ENCODE data around the gene DPYD.

Gene DPYD

GRCh38 chr1:97907886-97908285 lies 12.9 kb downstream of the DPYD start:
- TF ChIP-seq, protein P1, sequence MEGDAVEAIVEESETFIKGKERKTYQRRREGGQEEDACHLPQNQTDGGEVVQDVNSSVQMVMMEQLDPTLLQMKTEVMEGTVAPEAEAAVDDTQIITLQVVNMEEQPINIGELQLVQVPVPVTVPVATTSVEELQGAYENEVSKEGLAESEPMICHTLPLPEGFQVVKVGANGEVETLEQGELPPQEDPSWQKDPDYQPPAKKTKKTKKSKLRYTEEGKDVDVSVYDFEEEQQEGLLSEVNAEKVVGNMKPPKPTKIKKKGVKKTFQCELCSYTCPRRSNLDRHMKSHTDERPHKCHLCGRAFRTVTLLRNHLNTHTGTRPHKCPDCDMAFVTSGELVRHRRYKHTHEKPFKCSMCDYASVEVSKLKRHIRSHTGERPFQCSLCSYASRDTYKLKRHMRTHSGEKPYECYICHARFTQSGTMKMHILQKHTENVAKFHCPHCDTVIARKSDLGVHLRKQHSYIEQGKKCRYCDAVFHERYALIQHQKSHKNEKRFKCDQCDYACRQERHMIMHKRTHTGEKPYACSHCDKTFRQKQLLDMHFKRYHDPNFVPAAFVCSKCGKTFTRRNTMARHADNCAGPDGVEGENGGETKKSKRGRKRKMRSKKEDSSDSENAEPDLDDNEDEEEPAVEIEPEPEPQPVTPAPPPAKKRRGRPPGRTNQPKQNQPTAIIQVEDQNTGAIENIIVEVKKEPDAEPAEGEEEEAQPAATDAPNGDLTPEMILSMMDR (IDR thresholded peaks at IDR 0.05; ENCODE audit: extremely low read depth, insufficient read depth, missing control alignments): no peak
- in situ Hi-C loops (cut with MboI; ENCODE audit: low pct_unique_long_range_greater_than_20kb, low sequenced_read_pairs, unreplicated experiment): no loop called here

DNA sequence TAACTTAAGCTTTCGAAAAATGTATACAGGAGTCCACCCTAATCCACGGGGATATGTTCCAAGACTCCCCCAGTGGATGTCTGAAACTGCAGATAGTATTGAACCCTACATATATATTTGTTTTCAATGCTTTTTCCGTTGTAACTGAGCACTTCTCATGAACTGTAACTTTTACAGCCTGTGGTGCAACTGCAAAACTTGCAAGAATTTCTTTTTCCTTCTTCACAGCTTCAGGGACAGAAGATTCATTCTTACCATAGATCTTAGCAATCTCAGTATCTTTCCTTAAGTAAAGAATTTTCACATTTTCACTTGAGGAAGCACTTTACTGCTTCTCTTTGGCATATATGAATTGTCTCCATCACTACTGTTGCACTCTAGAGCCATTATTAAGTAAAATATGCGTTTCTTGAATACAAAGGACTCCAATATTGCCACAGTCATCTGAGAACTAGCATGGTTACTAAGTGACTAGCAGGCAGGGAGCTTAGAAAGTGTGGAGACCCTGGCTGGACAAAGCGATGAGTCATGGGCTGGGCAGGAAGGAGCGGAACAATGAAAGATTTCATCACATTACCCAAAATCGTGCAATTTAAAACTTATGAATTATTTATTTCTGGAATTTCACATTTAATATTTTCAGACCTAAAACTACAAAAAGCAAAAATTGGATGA lies 14.1 kb downstream of the DPYD start:
- DNase-seq (ENCODE audit: low spot score): no peak
- TF ChIP-seq, protein P1 (IDR thresholded peaks at IDR 0.05; ENCODE audit: extremely low read depth, insufficient read depth, missing control alignments): no peak
- in situ Hi-C loops (cut with MboI; ENCODE audit: low pct_unique_long_range_greater_than_20kb, low sequenced_read_pairs, unreplicated experiment): no loop called here

More at GRCh38 chr1:97907886-97908285, 12.9 kb downstream of the DPYD start:
- no peak for DNase-seq (ENCODE audit: low spot score)

GRCh38 chr1:97905141-97905940 lies 15.5 kb downstream of the DPYD start:
- DNase-seq (ENCODE audit: low spot score): no peak
- in situ Hi-C loops (cut with MboI; ENCODE audit: low pct_unique_long_range_greater_than_20kb, low sequenced_read_pairs, unreplicated experiment): no loop called here
- TF ChIP-seq, protein P1 (IDR thresholded peaks at IDR 0.05; ENCODE audit: extremely low read depth, insufficient read depth, missing control alignments): no peak

DNA sequence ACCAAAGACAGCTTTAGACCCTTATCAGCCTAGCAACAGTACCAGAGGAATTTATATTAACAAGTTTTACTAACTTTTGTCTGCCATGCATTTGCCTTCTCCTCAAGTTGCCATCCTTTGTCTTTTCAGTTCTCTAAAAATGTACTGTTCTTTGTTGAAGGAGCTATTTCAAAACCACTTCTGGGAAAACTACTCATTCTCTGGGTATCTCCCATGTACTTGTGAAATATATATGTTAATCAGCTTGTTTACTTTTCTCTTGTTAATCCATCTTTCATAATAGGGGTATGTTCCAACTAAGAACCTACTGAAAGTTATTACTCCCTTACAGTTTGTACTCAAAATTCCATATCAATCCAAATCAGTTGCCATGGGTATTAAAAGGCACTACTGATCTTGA lies 16.3 kb downstream of the DPYD start:
- TF ChIP-seq, protein P1 (IDR thresholded peaks at IDR 0.05; ENCODE audit: extremely low read depth, insufficient read depth, missing control alignments): no peak
- in situ Hi-C loops (cut with MboI; ENCODE audit: low pct_unique_long_range_greater_than_20kb, low sequenced_read_pairs, unreplicated experiment): no loop called here
- DNase-seq (ENCODE audit: low spot score): no peak

DNA sequence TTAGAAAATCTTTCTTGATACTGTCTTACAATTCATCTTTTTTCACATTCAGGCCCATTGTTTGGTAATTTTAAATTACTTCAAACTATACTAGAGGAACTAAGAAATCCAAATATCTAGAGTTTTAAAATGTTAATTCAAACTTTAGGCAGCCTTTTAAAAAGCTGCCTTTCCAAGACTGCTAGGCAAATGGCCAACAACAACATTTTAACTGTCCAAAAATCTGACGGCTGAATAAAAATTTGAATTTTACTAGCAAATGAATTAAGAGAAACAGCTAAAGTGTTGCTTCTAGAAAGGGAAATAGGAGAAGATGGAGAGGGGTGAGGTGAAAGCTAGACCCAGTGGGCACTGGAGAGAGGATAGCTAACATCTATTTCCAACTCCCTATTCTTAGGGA lies 17.2 kb downstream of the DPYD start:
- in situ Hi-C loops (cut with MboI; ENCODE audit: low pct_unique_long_range_greater_than_20kb, low sequenced_read_pairs, unreplicated experiment): no loop called here
- TF ChIP-seq, protein P1 (IDR thresholded peaks at IDR 0.05; ENCODE audit: extremely low read depth, insufficient read depth, missing control alignments): no peak
- DNase-seq (ENCODE audit: low spot score): no peak

- in situ Hi-C loops (cut with MboI; ENCODE audit: low pct_unique_long_range_greater_than_20kb, low sequenced_read_pairs, unreplicated experiment): no loop called here
Observed at GRCh38 chr1:97902067-97902466, 18.8 kb downstream of the DPYD start.

More at GRCh38 chr1:97902067-97902466, 18.8 kb downstream of the DPYD start:
- TF ChIP-seq, protein P1 (IDR thresholded peaks at IDR 0.05; ENCODE audit: extremely low read depth, insufficient read depth, missing control alignments): no peak
- no peak for DNase-seq (ENCODE audit: low spot score)

All from GM13977 (cell line).